Kidney (tissue), 14 donors: Measurements from ENCODE around the gene AHNAK. TPM values are rescaled to one million over a fixed set of nuclear protein-coding genes. Genes with fewer than 3 reads are reported as not detected.
"Not testable (repeated sequence)": the region's sequence is repeated elsewhere in the genome, so short reads cannot be mapped to it uniquely, and the experiment has no call there.

Experiments used
- DNase-seq, 5 donors: peaks; one replicate each; pipeline ENCODE4 v3.0.0-alpha.2; 2013 to 2020
- FAIRE-seq: peaks from 2 replicates; lab custom pipeline; 2012; peaks lifted over from hg19 to GRCh38; lab: Jason Lieb, UNC
- H3K27ac ChIP-seq, 2 donors: one replicate each; pipeline ENCODE4 v1.7.0; 2013; ENCODE audit warnings: low read depth in 2 of 2, low read length in 2 of 2, inconsistent platforms in 1 of 2
- H3K27me3 ChIP-seq: one replicate; pipeline ENCODE4 v1.7.1; 2013; ENCODE audit warnings: low read length, inconsistent platforms; ENCODE audit not compliant: control insufficient read depth, insufficient read depth
- H3K36me3 ChIP-seq, 3 donors: one replicate each; pipeline versions ENCODE4 v1.7.0 to v1.7.1; 2013; ENCODE audit warnings: low read length in 3 of 3, control low read depth in 1 of 3, inconsistent platforms in 1 of 3; ENCODE audit not compliant: insufficient read depth in 3 of 3, control insufficient read depth in 2 of 3
- H3K4me1 ChIP-seq, 3 donors: one replicate each; pipeline versions ENCODE4 v1.7.0 to v1.7.1; 2013; ENCODE audit warnings: low read length in 3 of 3, inconsistent platforms in 1 of 3, low read depth in 1 of 3; ENCODE audit not compliant: control insufficient read depth in 2 of 3, insufficient read depth in 2 of 3
- H3K4me3 ChIP-seq, 3 donors: one replicate each; pipeline versions ENCODE4 v1.7.0 to v1.8.1; 2013; ENCODE audit warnings: low read length in 3 of 3, control low read depth in 1 of 3, inconsistent platforms in 1 of 3
- H3K9ac ChIP-seq, 3 donors: one replicate each; pipeline versions ENCODE4 v1.7.0 to v1.7.1; 2013; ENCODE audit warnings: low read length in 3 of 3, control low read depth in 1 of 3, inconsistent platforms in 1 of 3
- H3K9me3 ChIP-seq, 3 donors: one replicate each; pipeline versions ENCODE4 v1.7.0 to v1.7.1; 2013; ENCODE audit warnings: low read length in 3 of 3, control low read depth in 1 of 3, inconsistent platforms in 1 of 3; ENCODE audit not compliant: control insufficient read depth in 2 of 3, insufficient read depth in 1 of 3
- intact Hi-C: fragments of 100-400 bp; cut with DNase I; formaldehyde crosslinking; loops from one replicate; pipeline ENCODE4 v1.11.1; 2022
- polyA plus RNA-seq: library from polyadenylated mRNA; stranded (reverse); fragments of 350-450 nt; fragmentation: Illumina TruSeq; extraction: RNeasy Lipid Tissue Mini Kit (QIAGEN cat#74804); gene quantifications from one replicate; pipeline ENCODE4 v1.2.3, GENCODE V29; 2014; ENCODE audit warnings: low read depth, low replicate concordance; ENCODE audit not compliant: insufficient read depth
- total RNA-seq: library from RNA; stranded (reverse); fragmentation: NEBNext Ultra II Directional; extraction: Animal tissue kit (Norgen Biotek cat#: 25700); gene quantifications from one replicate; pipeline ENCODE4 v1.2.1, GENCODE V29; 2021
- TF ChIP-seq, protein P1 (sequence below): IDR thresholded peaks from 3 replicates; pipeline ENCODE4 v1.5.1; 2012; ENCODE audit warnings: mild to moderate bottlenecking, moderate library complexity, borderline replicate concordance; ENCODE audit not compliant: insufficient read depth; ENCODE audit errors: extremely low read depth
- donor health status: control.
- donor health status: control.
- donor health status: control.
- donor health status: control.
- donor health status: control.
- donor health status: DM: yes; HTN: yes; CAD: no.
- donor health status: Normal renal cell carcinoma (clear cell type).

Gene AHNAK
- total and polyA plus RNA-seq, 2 donors from 2014 or later, result 36.6 to 700 TPM

DNA sequence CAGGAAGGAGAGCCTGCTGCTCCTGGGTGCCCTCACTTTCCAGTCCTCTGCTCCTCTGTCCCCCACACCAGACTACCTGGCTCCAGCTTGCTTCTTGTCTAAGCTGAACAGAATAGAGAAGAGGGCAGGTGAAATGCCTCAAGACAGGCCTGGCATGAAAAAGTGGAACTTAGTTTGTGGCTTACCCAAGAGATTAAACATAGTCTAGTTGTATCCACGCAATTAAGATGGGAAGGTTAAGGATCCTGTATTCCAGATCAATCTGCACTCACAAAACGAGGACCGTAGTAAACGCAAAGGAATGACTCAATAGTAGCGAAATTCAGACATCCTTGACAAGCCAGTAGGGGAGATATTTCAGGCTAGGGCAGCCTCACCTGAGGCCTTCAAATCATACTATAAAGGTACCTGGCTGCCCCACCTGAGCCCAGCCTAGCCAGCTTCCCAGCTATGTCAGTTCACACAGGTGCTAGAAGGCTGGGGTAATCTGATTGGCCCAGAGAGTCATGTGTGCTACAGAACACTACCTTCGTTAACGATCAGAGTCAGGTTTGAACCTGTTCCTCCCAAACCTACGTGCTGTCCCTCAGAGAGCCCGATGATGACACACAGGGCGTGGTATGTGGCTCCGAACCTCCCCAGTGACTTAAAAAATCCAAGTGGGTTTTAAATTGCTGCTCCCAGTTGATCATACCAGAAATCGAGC, 46.5 kb downstream of the AHNAK start:
- peak overlapping the region; percentile 59 to 73 for H3K27ac ChIP-seq
- H3K4me1 ChIP-seq, result peaks cover 0 to 22% (median 11%) of the 10 kb centered on the region in 3 donors
- H3K4me3 ChIP-seq, result no peak overlapping the region
- peak in 2 of 5 donors; percentile 27 to 48 for DNase-seq
- TF ChIP-seq, protein P1, sequence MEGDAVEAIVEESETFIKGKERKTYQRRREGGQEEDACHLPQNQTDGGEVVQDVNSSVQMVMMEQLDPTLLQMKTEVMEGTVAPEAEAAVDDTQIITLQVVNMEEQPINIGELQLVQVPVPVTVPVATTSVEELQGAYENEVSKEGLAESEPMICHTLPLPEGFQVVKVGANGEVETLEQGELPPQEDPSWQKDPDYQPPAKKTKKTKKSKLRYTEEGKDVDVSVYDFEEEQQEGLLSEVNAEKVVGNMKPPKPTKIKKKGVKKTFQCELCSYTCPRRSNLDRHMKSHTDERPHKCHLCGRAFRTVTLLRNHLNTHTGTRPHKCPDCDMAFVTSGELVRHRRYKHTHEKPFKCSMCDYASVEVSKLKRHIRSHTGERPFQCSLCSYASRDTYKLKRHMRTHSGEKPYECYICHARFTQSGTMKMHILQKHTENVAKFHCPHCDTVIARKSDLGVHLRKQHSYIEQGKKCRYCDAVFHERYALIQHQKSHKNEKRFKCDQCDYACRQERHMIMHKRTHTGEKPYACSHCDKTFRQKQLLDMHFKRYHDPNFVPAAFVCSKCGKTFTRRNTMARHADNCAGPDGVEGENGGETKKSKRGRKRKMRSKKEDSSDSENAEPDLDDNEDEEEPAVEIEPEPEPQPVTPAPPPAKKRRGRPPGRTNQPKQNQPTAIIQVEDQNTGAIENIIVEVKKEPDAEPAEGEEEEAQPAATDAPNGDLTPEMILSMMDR, result no peak
- no peaks in the 10 kb centered on the region for H3K36me3 ChIP-seq
- no peaks in the 10 kb centered on the region for H3K9me3 ChIP-seq
- H3K9ac ChIP-seq, result peak overlapping the region in 2 of 3 donors; percentile 17 to 49
- no peaks in the 10 kb centered on the region for H3K27me3 ChIP-seq
- intact Hi-C loops, result no loop called here
- FAIRE-seq, result no peak

DNA sequence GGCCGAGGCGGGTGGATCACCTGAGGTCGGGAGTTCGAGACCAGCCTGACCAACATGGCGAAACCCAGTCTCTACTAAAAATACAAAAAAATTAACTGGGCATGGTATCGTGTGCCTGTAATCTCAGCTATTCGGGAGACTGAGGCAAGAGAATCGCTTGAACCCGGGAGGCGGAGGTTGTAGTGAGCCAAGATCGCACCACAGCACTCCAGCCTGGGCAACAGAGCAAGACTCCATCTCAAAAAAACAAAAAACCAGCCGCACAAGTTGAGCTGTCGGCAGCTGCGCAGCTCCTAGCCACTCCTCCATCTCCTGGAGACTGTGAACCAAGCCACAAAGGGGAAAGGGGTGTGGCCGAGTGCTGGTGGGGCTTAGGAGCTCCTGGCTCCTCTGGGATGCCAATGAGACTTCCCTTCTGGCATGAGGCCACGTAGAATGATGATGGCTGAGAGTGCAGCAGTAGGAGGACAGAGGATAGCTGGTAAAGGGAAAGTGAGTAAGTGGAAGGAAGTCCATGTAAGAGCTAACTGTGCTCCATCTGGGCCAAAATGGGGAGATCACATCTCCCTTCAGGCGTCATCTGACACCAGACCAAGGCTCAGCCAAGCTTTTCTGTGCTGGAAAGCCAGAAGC, 47.2 kb downstream of the AHNAK start:
- FAIRE-seq, H3K36me3 ChIP-seq, H3K27me3 ChIP-seq, H3K9me3 ChIP-seq, H3K4me3 ChIP-seq, intact Hi-C loops: not testable (repeated sequence)
- H3K9ac ChIP-seq, result peak overlapping the region in 2 of 3 donors; percentile 17 to 49
- peaks cover 0 to 21% (median 11%) of the 10 kb centered on the region in 3 donors for H3K4me1 ChIP-seq
- H3K27ac ChIP-seq, result peak overlapping the region; percentile 59 to 73
- DNase-seq, result peak in 1 of 5 donors; percentile 78

DNA sequence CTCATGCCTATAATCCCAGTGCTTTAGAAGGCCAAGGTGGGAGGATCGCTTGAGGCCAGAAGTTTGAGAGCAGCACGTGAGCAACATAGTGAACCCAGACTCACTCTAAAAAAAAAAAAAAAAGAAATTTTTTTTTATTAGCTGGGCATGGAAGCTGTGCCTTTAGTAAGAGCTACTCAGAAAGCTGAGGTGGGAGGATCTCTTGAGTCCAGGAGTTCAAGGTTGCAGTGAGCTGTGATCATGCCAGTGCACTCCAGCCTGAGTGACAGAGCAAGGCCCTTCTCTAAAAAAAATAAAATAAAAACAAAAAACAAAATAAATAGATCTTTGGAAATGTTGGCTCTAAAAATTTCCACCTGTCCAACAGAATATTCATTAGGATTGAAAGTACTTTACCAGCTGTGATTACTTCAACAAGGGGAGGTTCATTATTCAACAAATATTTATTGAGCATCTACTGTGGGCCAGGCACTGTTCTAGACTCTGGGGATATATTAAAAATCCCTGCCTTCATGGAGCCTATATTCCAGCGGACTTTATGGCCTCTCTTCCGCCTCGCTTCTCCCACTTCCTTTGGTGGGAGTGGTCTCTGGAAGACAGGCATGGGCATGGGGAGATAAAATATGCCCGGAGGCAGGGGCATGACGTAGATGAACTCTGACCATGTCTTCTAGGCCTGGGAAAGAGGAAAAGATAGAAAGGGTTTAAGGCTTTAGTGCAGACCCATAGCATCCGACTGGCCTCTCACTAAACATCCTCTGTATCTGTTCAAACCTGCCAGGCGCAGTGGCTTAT, 47.9 kb downstream of the AHNAK start:
- H3K36me3 ChIP-seq, result no peaks in the 10 kb centered on the region
- no peak overlapping the region for H3K4me3 ChIP-seq
- TF ChIP-seq, protein P1, result no peak
- peaks cover 0 to 21% (median 11%) of the 10 kb centered on the region in 3 donors for H3K4me1 ChIP-seq
- no peak for FAIRE-seq
- H3K27ac ChIP-seq, result no peak overlapping the region
- no peak overlapping the region for H3K9ac ChIP-seq
- H3K9me3 ChIP-seq, result no peaks in the 10 kb centered on the region
- no peaks in the 10 kb centered on the region for H3K27me3 ChIP-seq
- intact Hi-C loops, result no loop called here
- no peak for DNase-seq

DNA sequence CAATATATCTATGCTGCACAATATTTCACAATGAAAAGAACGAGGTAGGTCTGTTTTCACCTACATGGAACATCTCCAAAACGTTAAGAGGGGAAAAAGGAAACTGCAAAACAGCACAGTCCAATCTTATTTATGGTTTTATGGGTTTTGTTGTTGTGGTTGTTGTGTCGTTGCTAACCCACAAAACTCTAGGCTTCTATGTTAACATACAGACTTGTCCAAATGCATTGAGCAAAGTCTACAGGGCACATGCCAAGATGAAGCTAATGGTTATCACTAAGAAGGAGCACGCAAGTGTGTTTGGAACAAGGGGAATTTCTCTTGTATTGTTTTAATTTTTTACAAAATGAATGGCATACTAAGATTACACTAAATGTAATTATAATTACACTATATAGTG, 48.6 kb downstream of the AHNAK start:
- no peaks in the 10 kb centered on the region for H3K9me3 ChIP-seq
- intact Hi-C loops, result no loop called here
- no peak for DNase-seq
- no peak overlapping the region for H3K9ac ChIP-seq
- no peaks in the 10 kb centered on the region for H3K27me3 ChIP-seq
- no peak overlapping the region for H3K4me3 ChIP-seq
- TF ChIP-seq, protein P1, result no peak
- no peak overlapping the region for H3K27ac ChIP-seq
- no peak for FAIRE-seq
- peaks cover 0 to 20% (median 11%) of the 10 kb centered on the region in 3 donors for H3K4me1 ChIP-seq
- H3K36me3 ChIP-seq, result no peaks in the 10 kb centered on the region
